ENCODE results near the gene NOXO1.
"Not testable (repeated sequence)": the region's sequence is repeated elsewhere in the genome, so short reads cannot be mapped to it uniquely, and the experiment has no call there.

NOXO1 gene

GRCh38 chr16:1940273-1941161 is 40.8 kb downstream of the NOXO1 start:
- DNase-seq: no peak

GRCh38 chr16:1939833-1940232 is 41.4 kb downstream of the NOXO1 start:
- not testable (repeated sequence) for DNase-seq

- DNase-seq: no peak
Measured at GRCh38 chr16:1938910-1939309, 42.4 kb downstream of the NOXO1 start.

DNA sequence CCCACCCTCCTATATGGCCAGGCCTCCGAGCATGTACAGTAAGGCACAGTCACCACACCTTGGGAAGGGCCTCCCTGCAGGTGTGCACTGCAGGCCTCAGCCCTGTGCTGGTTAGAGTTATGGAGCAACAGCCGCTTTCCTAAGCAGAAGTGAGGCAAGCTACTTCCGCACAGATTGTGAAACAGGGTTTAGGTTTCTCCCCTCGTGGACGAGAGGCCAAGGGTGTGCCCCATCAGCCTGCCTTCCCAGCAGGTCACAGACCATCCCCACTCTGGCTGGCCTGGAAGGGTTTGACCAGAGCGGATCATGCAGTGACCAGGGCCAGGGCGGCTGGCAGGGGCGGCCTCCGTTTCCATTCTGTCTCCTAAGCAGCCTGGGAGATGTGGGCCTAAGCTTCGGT is 43.0 kb downstream of the NOXO1 start:
- DNase-seq: no peak

GRCh38 chr16:1936945-1937479 is 44.3 kb downstream of the NOXO1 start:
- DNase-seq: no peak

DNA sequence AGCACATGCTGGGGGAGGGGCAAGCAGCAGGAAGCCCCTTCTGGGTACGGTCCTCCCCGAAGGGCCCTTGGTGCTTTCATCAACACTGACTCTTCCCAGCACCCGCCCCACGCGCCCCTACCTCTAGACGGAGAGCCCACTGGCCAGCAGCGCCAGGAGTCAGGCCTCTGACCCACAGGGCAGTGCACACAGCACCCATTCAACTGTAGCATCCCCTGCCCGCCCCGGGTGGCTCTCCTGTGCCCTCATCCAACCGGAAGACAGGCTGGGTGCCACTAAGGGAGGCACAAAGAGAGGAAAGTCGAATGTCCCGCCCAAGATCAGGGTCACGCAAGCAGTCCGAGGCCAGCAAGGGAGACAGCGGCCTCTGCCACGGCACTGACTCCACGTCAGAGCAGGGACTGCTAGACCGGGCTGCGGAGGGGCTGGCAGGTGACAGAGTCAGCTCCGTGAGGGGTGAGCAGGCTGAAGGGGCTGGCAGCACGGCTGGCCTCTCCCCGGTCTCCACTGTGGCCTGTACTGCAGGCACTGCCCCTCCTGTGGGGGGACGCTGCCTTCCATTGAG is 48.1 kb downstream of the NOXO1 start:
- no peak for DNase-seq

DNA sequence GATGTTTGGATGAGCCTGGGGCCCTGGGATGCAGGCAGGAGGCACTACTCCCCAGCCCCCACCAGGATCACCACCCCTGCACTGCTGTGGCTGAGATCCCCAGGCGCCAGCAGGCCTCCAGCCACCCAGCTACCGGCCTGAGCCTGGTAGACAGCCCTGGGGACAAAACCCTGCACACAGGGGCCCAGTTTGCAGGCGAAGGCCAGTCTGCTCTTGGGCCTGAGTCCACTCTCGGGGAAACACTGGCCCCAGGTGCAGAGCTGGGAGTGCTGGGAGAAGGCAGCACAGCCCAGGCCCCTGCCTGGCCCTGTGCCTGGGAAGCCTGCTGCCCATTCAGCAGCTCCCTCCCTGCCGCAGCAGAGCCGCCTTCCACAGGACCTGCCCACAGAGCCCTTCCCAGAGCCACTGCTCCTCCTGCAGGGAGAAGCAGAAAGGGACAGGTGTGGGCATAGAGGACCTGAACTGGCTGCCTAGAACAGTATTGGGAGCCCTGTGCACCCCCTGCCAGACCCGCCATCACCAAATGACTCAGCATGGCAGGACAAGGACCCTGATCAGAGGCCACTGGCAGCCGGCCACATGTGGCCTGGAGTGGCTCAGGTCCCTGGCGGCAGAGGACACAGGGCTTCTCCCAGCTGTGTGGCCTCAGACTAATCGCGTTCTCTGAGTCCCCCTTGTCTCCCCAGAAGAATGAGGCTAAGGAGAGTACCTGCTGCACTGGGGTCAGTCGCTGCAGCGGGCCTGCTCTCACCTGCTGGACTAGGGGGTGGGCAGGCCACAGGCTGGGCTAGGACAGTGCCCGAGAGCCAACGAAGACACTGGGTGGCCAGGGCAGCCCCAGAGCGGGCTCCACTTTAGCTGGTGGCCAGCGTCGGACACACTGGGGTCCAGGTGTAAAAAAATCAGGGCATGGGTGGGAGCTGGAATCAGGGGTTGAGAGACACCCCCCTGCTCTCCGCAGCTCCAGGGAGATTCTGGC is 48.9 kb downstream of the NOXO1 start:
- peak; percentile 34 for DNase-seq

DNA sequence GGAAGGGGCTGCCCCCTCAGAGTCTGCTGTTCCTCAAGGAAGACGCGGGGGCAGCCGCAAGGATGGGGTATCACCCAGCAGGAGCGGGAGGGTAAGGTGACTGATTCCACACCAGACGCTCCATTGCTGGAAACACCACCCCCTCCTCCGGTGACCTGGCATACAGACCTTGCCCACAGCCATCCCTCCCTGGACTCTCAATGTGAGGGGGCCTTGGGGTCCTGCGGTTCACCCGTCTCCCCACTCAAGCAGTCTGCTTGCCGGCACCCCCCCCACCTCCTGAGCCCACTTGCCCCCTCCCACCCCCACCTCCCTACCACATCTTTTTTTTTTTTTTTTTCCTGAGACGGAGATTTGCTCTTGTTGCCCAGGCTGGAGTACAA is 50.9 kb downstream of the NOXO1 start:
- no peak for DNase-seq

DNA sequence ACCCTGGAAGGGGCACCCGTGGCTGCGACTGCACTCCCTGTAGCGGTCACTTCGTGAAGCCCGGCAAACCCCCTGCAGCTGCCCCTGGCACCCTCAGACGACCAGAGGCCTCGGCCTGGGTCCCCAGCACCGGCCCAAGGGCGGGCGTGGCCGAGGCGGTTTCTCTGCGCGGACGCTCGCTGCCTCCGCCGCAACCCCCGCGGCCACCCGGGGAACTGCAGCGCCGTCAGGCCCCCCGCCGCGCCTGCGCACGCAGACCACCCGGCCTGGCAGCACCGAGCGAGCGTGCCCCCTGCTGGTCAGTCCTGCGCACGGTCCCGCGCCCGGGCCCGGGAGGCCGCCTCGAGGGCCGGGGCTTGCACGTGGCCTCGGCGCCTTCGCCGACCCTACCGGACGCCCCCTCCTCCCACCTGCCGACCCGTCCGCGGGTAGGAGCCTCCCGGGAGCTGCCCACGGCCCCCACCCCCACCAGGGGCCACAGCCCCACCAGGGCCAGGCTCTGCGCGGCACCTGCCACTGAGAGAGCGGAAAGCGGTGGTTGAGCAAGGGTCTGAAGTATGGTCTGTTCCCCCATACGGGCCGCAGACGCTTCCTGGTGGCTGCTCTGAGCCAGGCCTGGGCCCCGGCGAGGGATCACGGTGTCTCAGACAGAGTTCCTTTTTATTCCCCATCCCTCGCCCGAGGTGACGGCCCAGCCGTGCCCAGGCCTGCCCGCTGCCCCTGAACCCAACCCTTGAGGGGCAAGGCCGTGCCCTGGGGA is 51.5 kb downstream of the NOXO1 start:
- DNase-seq: peak; percentile 86

DNA sequence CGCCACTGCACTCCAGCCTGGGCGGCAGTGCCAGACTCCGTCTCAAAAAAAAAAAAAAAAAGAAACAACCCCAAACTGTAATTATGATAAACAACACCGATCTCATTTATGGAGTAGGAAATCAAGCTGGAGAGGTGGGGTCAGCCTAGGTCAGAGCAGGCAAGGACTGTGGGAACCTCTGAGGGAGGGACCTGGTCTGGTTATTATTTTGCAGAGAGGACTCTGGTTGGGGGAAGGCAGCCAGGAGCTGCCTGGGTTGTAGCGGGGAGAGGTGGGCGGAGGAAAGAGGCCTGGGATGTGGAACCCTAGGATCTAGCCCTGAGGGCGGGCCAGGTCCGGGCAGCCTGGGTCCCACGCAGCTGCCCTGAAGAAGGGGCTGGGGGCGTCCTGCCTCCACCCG is 52.2 kb downstream of the NOXO1 start:
- peak; percentile 45 for DNase-seq

Data from NCI-H1436 (cell line).